GM10847 (cell line): ENCODE data around the gene SHISA8.

Experiments
- POLR2A ChIP-seq: IDR thresholded peaks from 2 replicates; pipeline ENCODE4 v1.6.1; 2011; ENCODE audit not compliant: insufficient read length; ENCODE audit errors: extremely low read depth

The SHISA8 gene

GRCh38 chr22:41922940-41923594, 8.2 kb upstream of the SHISA8 start:
- no peak for TF ChIP-seq POLR2A

GRCh38 chr22:41922328-41922727, 7.5 kb upstream of the SHISA8 start:
- TF ChIP-seq POLR2A: no peak

DNA sequence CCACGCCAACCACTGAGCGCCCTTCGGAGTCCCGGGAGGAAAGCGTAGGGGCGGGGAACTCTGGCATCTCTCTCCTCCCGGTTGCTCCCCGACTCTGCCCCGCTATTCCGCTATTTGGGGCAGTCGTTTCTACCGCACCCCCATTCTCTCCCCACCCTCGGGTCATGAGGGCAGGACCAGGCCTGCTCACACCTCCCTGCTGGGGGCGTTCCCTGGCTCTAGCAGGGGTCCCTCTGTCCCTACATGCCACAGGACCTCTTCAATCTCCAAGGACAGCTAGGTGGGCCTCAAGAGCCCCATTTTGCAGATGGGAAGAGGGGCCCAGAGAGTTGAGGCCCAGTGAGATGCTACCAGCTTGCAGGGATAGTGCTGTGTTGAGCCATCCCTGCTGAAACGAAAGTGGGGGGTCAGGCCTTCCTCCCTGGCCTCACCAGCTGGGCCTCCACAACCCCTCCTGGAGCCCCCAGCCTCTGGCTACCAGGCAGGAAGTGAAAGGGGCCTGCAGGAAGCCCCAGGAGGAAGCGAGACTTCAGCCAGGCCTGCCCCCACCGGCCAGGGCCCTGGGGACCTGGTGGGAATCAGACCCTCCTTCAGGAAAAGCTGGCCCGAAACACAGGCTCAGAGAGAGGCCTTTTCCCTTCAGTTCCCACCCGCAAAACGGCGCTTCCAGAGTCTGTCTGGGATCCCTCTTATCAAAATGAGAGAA, 5.5 kb upstream of the SHISA8 start:
- TF ChIP-seq POLR2A: no peak

- TF ChIP-seq POLR2A: peak; percentile 67
Observed at GRCh38 chr22:41919357-41920224, 4.7 kb upstream of the SHISA8 start.

DNA sequence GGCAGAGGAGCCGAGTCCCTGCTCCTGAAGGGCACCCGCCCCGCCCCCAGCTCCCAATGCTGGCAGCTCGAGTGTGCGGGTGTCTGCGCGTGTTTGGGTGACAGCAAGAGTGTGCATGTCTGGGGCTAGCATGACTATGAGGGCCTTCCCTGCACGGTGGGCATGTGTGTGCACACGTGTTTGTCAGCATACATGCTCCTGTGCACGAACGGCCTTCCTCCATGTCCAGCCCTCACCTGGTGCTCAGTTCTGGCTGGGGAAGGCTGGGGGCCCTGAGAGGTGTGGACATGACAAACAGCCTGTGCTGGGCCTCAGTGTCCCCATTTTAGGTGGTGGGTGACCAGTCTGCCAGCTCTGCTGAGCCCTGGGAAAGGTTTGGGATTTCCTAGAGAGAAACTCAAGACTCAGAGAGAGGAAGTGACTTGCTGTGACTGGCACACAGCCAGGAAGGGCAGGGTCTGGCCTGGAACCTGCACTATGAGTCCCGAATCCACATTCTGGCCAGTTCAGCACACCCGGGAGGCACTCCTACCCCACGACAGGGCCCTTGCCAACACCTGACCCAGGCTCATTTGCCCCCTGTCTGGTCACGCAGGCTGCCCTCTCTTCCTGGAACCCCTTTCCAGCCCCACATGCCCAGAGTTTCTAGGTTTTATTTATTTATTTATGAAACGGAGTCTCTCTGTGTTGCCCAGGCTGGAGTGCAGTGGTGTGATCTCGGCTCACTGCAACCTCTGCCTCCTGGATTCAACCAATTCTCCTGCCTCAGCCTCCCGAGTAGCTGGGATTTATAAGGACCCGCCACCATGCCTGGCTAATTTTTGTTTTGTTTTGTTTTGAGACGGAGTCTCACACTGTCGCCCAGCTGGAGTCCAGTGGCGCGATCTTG, 3.3 kb upstream of the SHISA8 start:
- peak; percentile 18 for TF ChIP-seq POLR2A

- no peak for TF ChIP-seq POLR2A
Observed at GRCh38 chr22:41917375-41917902, 2.6 kb upstream of the SHISA8 start.

DNA sequence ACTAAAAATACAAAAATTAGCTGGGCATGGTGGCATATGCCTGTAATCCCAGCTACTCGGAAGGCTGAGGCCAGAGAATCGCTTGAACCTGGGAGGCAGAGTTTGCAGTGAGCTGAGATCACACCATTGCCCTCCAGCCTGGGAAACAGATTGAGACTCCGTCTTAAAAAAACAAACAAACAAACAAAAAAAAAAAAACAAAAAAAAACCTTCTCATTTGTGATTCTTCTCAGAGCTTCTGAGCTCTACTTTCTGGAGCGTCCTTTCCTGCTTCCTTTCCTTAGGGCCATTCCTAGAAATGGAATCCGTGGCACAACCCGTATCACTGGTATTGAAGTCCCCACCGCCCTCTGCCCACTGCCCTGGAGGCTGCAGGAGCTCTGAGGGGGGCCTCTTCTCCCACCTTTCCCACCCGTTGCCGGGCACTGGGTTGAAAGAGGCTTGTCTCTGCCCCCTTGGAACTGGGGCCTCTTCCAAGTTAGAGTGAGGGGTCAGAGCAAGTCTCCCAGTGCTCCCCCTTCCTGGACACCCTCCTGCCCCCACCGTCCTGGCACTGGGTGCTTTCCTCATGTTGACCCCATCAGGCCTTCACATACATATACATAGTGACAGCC, 2.0 kb upstream of the SHISA8 start:
- TF ChIP-seq POLR2A: no peak

- TF ChIP-seq POLR2A: no peak
Observed at GRCh38 chr22:41915786-41916493, 1.1 kb upstream of the SHISA8 start.

DNA sequence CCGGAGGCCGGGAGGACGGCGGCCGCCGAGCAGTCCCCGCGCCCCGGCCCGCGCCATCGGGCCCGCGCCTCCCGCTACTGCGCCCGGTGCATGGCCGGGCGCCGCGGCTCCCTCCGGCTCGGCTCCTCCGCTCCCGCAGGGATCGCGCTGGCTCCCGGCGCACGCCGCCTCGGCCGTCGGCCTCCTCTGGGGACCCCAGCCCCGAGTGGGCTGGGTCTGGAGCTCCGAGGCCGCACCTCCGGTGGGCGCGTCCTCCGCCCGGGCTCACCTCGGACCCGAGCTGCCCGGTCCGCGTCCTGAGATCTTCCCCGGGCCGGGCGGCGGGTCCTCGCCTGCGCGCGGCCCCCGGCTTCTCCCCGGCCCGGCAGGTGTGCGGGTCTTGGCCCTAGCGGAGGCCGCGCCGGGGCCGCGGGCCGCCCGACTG, 251 bp downstream of the SHISA8 start:
- no peak for TF ChIP-seq POLR2A

- no peak for TF ChIP-seq POLR2A
Observed at GRCh38 chr22:41913842-41914534, 886 bp downstream of the SHISA8 start.

- no peak for TF ChIP-seq POLR2A
Observed at GRCh38 chr22:41913040-41913719, 1.7 kb downstream of the SHISA8 start.

- TF ChIP-seq POLR2A: no peak
Observed at GRCh38 chr22:41912338-41913039, 2.4 kb downstream of the SHISA8 start.
